Measurements from ENCODE around the gene PPIH.
"Not testable (repeated sequence)": the region's sequence is repeated elsewhere in the genome, so short reads cannot be mapped to it uniquely, and the experiment has no call there.

DNA sequence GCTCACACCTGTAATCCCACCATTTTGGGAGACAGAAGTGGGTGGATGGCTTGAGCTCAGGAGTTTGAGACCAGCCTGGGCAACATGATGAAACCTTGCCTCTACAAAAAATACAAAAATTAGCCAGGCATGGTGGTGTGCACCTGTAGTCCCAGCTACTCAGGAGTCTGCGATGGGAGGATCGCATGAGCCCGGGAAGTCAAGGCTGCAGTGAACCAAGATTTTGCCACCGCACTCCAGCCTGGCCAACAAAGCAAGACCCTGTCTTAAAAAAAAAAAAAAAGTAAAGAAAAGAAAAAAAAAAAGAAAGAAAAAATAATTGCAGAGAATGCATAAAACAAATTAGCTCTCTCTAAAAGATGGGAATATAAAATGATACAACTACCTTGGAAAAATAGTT is 67.6 kb downstream of the PPIH start:
- TF ChIP-seq POLR2A (IDR thresholded peaks at IDR 0.05) = not testable (repeated sequence)
- TF ChIP-seq, protein P1, sequence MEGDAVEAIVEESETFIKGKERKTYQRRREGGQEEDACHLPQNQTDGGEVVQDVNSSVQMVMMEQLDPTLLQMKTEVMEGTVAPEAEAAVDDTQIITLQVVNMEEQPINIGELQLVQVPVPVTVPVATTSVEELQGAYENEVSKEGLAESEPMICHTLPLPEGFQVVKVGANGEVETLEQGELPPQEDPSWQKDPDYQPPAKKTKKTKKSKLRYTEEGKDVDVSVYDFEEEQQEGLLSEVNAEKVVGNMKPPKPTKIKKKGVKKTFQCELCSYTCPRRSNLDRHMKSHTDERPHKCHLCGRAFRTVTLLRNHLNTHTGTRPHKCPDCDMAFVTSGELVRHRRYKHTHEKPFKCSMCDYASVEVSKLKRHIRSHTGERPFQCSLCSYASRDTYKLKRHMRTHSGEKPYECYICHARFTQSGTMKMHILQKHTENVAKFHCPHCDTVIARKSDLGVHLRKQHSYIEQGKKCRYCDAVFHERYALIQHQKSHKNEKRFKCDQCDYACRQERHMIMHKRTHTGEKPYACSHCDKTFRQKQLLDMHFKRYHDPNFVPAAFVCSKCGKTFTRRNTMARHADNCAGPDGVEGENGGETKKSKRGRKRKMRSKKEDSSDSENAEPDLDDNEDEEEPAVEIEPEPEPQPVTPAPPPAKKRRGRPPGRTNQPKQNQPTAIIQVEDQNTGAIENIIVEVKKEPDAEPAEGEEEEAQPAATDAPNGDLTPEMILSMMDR (IDR thresholded peaks at IDR 0.05) = not testable (repeated sequence)
